Aorta (tissue), 5 donors: ENCODE measurements around the gene PARD3. TPM values are rescaled to one million over a fixed set of nuclear protein-coding genes. Genes with fewer than 3 reads are reported as not detected.

Experiments
- ATAC-seq: fragments of 200-7000 bp; cut with Tn5 transposase; one replicate; pipeline ENCODE4 v1.9.1; 2022; ENCODE audit warnings: moderate library complexity; ENCODE audit not compliant: low FRiP score
- DNase-seq, 2 donors: peaks; one replicate each; pipeline ENCODE4 v3.0.0-alpha.2; 2020
- H3K27ac ChIP-seq, 2 donors: one replicate each; pipeline ENCODE4 v1.5.1; 2013; ENCODE audit warnings: low read length in 2 of 2, mild to moderate bottlenecking in 2 of 2, moderate library complexity in 2 of 2, control low read depth in 1 of 2, inconsistent platforms in 1 of 2, low read depth in 1 of 2
- H3K27me3 ChIP-seq, 2 donors: one replicate each; pipeline ENCODE4 v1.6.1; 2013; ENCODE audit warnings: control low read depth in 1 of 2, low read length in 1 of 2, mild to moderate bottlenecking in 1 of 2, moderate library complexity in 1 of 2; ENCODE audit not compliant: insufficient read depth in 2 of 2, control insufficient read depth in 1 of 2
- H3K36me3 ChIP-seq, 2 donors: one replicate each; pipeline ENCODE4 v1.6.1; 2013; ENCODE audit warnings: control low read depth in 1 of 2, low read length in 1 of 2, mild to moderate bottlenecking in 1 of 2; ENCODE audit not compliant: insufficient read depth in 2 of 2, control insufficient read depth in 1 of 2
- H3K4me1 ChIP-seq, 2 donors: one replicate each; pipeline ENCODE4 v1.6.1; 2013; ENCODE audit warnings: low read length in 2 of 2, control low read depth in 1 of 2, mild to moderate bottlenecking in 1 of 2, moderate library complexity in 1 of 2; ENCODE audit not compliant: insufficient read depth in 2 of 2, control insufficient read depth in 1 of 2
- H3K4me3 ChIP-seq, 2 donors: one replicate each; pipeline ENCODE4 v1.5.1; 2013; ENCODE audit warnings: low read length in 2 of 2, control low read depth in 1 of 2, mild to moderate bottlenecking in 1 of 2
- H3K9me3 ChIP-seq: one replicate; pipeline ENCODE4 v1.6.1; 2013; ENCODE audit warnings: mild to moderate bottlenecking, low read length; ENCODE audit not compliant: control insufficient read depth
- WGBS, 2 donors: extraction: QIAGEN DNeasy Blood & Tissue Kit; methylation state at CpG; one replicate each; pipeline ENCODE4 v1.1.7; 2013; 5-methylcytosine and 5-hydroxymethylcytosine counted together
- intact Hi-C, 2 donors: fragments of 100-400 bp; cut with DNase I; formaldehyde crosslinking; loops; one replicate each; pipeline versions ENCODE4 v1.14.2 to v1.15.0; 2022
- polyA plus RNA-seq, 2 donors: library from polyadenylated mRNA; stranded (reverse); fragments of 200-250 nt; gene quantifications; one replicate each; pipeline ENCODE4 v1.2.3, GENCODE V29; 2013
- total RNA-seq, 2 donors: library from RNA; stranded (reverse); fragmentation: NEBNext Ultra II Directional; extraction: Animal tissue kit (Norgen Biotek cat#: 25700); gene quantifications; one replicate each; pipeline ENCODE4 v1.2.1, GENCODE V29; 2021
- donor health status: healthy with polysubstance abuse.
- donor health status: Bipolar disorder and iron deficiency.
- donor health status: DM: no; HTN: no; CAD: no.
- donor health status: DM: no; HTN: no; CAD: no.
- donor health status: DM: yes; HTN: yes; CAD: no.

Gene PARD3
- total and polyA plus RNA-seq, 4 donors = 6.4 to 33.0 (median 28.7) TPM

GRCh38 chr10:34780818-34781380 lies 34.2 kb downstream of the PARD3 start:
- H3K9me3 ChIP-seq = no peaks in the 10 kb centered on the region
- intact Hi-C loops = no loop called here
- 4 to 5% methylated on average over 11 of the region's 11 CpGs for WGBS, 2 donors
- H3K27me3 ChIP-seq = no peaks in the 10 kb centered on the region
- H3K4me3 ChIP-seq = no peak overlapping the region
- peak in 1 of 2 donors; percentile 56 for DNase-seq
- ATAC-seq = peak; percentile 64
- H3K4me1 ChIP-seq = peaks cover under 1 to 2% of the 10 kb centered on the region in 2 donors
- no peak overlapping the region for H3K27ac ChIP-seq
- H3K36me3 ChIP-seq = no peaks in the 10 kb centered on the region

- ATAC-seq (no peak), DNase-seq (no peak)
- no peak overlapping the region for H3K27ac ChIP-seq
- H3K4me1 ChIP-seq = peaks cover 0 to 2% of the 10 kb centered on the region in 2 donors
- no peaks in the 10 kb centered on the region for H3K9me3 ChIP-seq
- intact Hi-C loops = no loop called here
- H3K27me3 ChIP-seq = no peaks in the 10 kb centered on the region
- 91 to 93% methylated on average over 3 of the region's 3 CpGs for WGBS, 2 donors
- no peak overlapping the region for H3K4me3 ChIP-seq
- no peaks in the 10 kb centered on the region for H3K36me3 ChIP-seq
Measured at GRCh38 chr10:34778237-34778636, 36.9 kb downstream of the PARD3 start.

GRCh38 chr10:34776090-34776690 lies 38.9 kb downstream of the PARD3 start:
- Histone ChIP-seq H3K36me3 (no peaks in the 10 kb centered on the region), H3K27ac (no peak overlapping the region), H3K9me3 (no peaks in the 10 kb centered on the region), H3K4me3 (no peak overlapping the region), H3K4me1 (peaks cover 0 to 2% of the 10 kb centered on the region in 2 donors), H3K27me3 (no peaks in the 10 kb centered on the region)
- ATAC-seq = no peak
- DNase-seq = no peak
- 56 to 57% methylated on average over 2 of the region's 2 CpGs for WGBS, 2 donors
- intact Hi-C loops = no loop called here

GRCh38 chr10:34775044-34775637 lies 40.0 kb downstream of the PARD3 start:
- DNase-seq (no peak), ATAC-seq (no peak)
- Histone ChIP-seq H3K9me3 (no peaks in the 10 kb centered on the region), H3K4me3 (no peak overlapping the region), H3K27me3 (no peaks in the 10 kb centered on the region), H3K27ac (no peak overlapping the region), H3K36me3 (no peaks in the 10 kb centered on the region), H3K4me1 (peaks cover 0 to 2% of the 10 kb centered on the region in 2 donors)
- 94 to 95% methylated on average over 3 of the region's 3 CpGs for WGBS, 2 donors
- intact Hi-C loops = no loop called here

- H3K27ac ChIP-seq = no peak overlapping the region
- no peaks in the 10 kb centered on the region for H3K27me3 ChIP-seq
- 79 to 83% methylated on average over 4 of the region's 4 CpGs for WGBS, 2 donors
- intact Hi-C loops = no loop called here
- ATAC-seq (no peak), DNase-seq (no peak)
- H3K4me1 ChIP-seq = peaks cover 0 to 2% of the 10 kb centered on the region in 2 donors
- no peaks in the 10 kb centered on the region for H3K9me3 ChIP-seq
- H3K4me3 ChIP-seq = no peak overlapping the region
- no peaks in the 10 kb centered on the region for H3K36me3 ChIP-seq
Measured at GRCh38 chr10:34773636-34774630, 41.2 kb downstream of the PARD3 start.

- Histone ChIP-seq H3K4me3 (no peak overlapping the region), H3K4me1 (no peaks in the 10 kb centered on the region), H3K27me3 (no peaks in the 10 kb centered on the region), H3K9me3 (no peaks in the 10 kb centered on the region), H3K36me3 (no peaks in the 10 kb centered on the region), H3K27ac (no peak overlapping the region)
- no peak for ATAC-seq
- 58 to 81% methylated on average over 4 of the region's 4 CpGs for WGBS, 2 donors
- DNase-seq = no peak
- intact Hi-C loops = no loop called here
Measured at GRCh38 chr10:34771525-34771924, 43.6 kb downstream of the PARD3 start.

GRCh38 chr10:34771106-34771505 lies 44.0 kb downstream of the PARD3 start:
- no peaks in the 10 kb centered on the region for H3K36me3 ChIP-seq
- no peaks in the 10 kb centered on the region for H3K9me3 ChIP-seq
- intact Hi-C loops = no loop called here
- ATAC-seq (no peak), DNase-seq (no peak)
- no peak overlapping the region for H3K4me3 ChIP-seq
- no peaks in the 10 kb centered on the region for H3K27me3 ChIP-seq
- H3K4me1 ChIP-seq = no peaks in the 10 kb centered on the region
- WGBS, 2 donors = 40 to 62% methylated on average over 3 of the region's 3 CpGs
- H3K27ac ChIP-seq = no peak overlapping the region

- WGBS, 2 donors = 73 to 93% methylated on average over 2 of the region's 2 CpGs
- Histone ChIP-seq H3K27me3 (no peaks in the 10 kb centered on the region), H3K4me3 (no peak overlapping the region), H3K9me3 (no peaks in the 10 kb centered on the region), H3K36me3 (no peaks in the 10 kb centered on the region), H3K27ac (no peak overlapping the region), H3K4me1 (no peaks in the 10 kb centered on the region)
- no peak for DNase-seq
- ATAC-seq = no peak
- intact Hi-C loops = no loop called here
Measured at GRCh38 chr10:34769899-34770298, 45.2 kb downstream of the PARD3 start.
